Hepatocyte (in vitro differentiated cells): Measurements from ENCODE around the gene ATF6.

Source experiments
- EZH2 ChIP-seq: fragments of 200-600 bp; sonication (generic); IDR thresholded peaks from 2 replicates; pipeline ENCODE4 v1.6.1; 2016; ENCODE audit warnings: antibody characterized with exemption, mild to moderate bottlenecking, borderline replicate concordance
- EZH2phosphoT487 ChIP-seq: fragments of 200-600 bp; sonication (generic); IDR thresholded peaks from one replicate; pipeline ENCODE4 v1.6.1; 2018; ENCODE audit warnings: antibody characterized with exemption, mild to moderate bottlenecking, low read depth, moderate library complexity; ENCODE audit not compliant: unreplicated experiment, severe bottlenecking
- TF ChIP-seq, protein P1 (sequence below): fragments of 200-600 bp; sonication (generic); IDR thresholded peaks from 2 replicates; pipeline ENCODE4 v1.5.1; 2016; ENCODE audit warnings: antibody characterized with exemption, mild to moderate bottlenecking; ENCODE audit not compliant: poor library complexity

- TF ChIP-seq EZH2phosphoT487 (no peak), EZH2 (no peak)
- TF ChIP-seq, protein P1, sequence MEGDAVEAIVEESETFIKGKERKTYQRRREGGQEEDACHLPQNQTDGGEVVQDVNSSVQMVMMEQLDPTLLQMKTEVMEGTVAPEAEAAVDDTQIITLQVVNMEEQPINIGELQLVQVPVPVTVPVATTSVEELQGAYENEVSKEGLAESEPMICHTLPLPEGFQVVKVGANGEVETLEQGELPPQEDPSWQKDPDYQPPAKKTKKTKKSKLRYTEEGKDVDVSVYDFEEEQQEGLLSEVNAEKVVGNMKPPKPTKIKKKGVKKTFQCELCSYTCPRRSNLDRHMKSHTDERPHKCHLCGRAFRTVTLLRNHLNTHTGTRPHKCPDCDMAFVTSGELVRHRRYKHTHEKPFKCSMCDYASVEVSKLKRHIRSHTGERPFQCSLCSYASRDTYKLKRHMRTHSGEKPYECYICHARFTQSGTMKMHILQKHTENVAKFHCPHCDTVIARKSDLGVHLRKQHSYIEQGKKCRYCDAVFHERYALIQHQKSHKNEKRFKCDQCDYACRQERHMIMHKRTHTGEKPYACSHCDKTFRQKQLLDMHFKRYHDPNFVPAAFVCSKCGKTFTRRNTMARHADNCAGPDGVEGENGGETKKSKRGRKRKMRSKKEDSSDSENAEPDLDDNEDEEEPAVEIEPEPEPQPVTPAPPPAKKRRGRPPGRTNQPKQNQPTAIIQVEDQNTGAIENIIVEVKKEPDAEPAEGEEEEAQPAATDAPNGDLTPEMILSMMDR, result no peak
These were observed 24.6 kb downstream of the ATF6 start for GRCh38 chr1:161790587-161791317.
